Right ventricle myocardium inferior (tissue), 1 donor: Measurements from ENCODE around the gene KRTAP12-3. TPM values are rescaled to one million over a fixed set of nuclear protein-coding genes. Genes with fewer than 3 reads are reported as not detected.
"Not testable (repeated sequence)": the region's sequence is repeated elsewhere in the genome, so short reads cannot be mapped to it uniquely, and the experiment has no call there.

Source experiments
- ATAC-seq: fragments of 200-7000 bp; cut with Tn5 transposase; one replicate; pipeline ENCODE4 v1.9.1; 2020; ENCODE audit warnings: mild to moderate bottlenecking, moderate library complexity
- DNase-seq: peaks from one replicate; pipeline ENCODE4 v3.0.0; 2021; ENCODE audit errors: missing footprints
- intact Hi-C: fragments of 100-400 bp; cut with DNase I; formaldehyde crosslinking; loops from one replicate; pipeline ENCODE4 v1.11.0; 2022
- total RNA-seq: library from RNA; stranded (reverse); fragmentation: NEBNext Ultra II Directional; extraction: Animal tissue kit (Norgen Biotek cat#: 25700); gene quantifications from one replicate; pipeline ENCODE4 v1.2.1, GENCODE V29; 2021
- donor health status: DM: no; HTN: yes; CAD: no; lungs with severe emphysema.

KRTAP12-3 gene
- total RNA-seq, 1 donor from 2014 or later = not detected

GRCh38 chr21:44625756-44626155, 32.0 kb upstream of the KRTAP12-3 start:
- DNase-seq (no peak), ATAC-seq (no peak)
- intact Hi-C loops = no loop called here

- ATAC-seq (no peak), DNase-seq (no peak)
- intact Hi-C loops = no loop called here
These were observed 31.5 kb upstream of the KRTAP12-3 start for GRCh38 chr21:44626262-44626661.

- ATAC-seq (no peak), DNase-seq (no peak)
- intact Hi-C loops = no loop called here
These were observed 31.0 kb upstream of the KRTAP12-3 start, which contains the start of gene KRTAP10-9 for GRCh38 chr21:44626673-44627143. KRTAP10-9 (plus strand) TSS chr21:44627093; CDS start chr21:44627172, 79 bp downstream.

GRCh38 chr21:44627181-44627822, 30.4 kb upstream of the KRTAP12-3 start:
- DNase-seq, ATAC-seq, intact Hi-C loops: not testable (repeated sequence)

GRCh38 chr21:44627831-44628233, 29.9 kb upstream of the KRTAP12-3 start:
- ATAC-seq, DNase-seq, intact Hi-C loops: not testable (repeated sequence)

GRCh38 chr21:44628707-44629391, 28.9 kb upstream of the KRTAP12-3 start:
- no peak for DNase-seq
- intact Hi-C loops = no loop called here
- ATAC-seq = peak; percentile 42

- no peak for ATAC-seq
- intact Hi-C loops = no loop called here
- DNase-seq = no peak
These were observed 27.3 kb upstream of the KRTAP12-3 start for GRCh38 chr21:44630440-44630839.

- intact Hi-C loops = no loop called here
- ATAC-seq = no peak
- DNase-seq = no peak
These were observed 25.7 kb upstream of the KRTAP12-3 start for GRCh38 chr21:44632067-44632466.

- DNase-seq (no peak), ATAC-seq (no peak)
- intact Hi-C loops = no loop called here
These were observed 21.3 kb upstream of the KRTAP12-3 start for GRCh38 chr21:44636209-44637017.

- ATAC-seq (no peak), DNase-seq (no peak)
- intact Hi-C loops = no loop called here
These were observed 20.5 kb upstream of the KRTAP12-3 start, which contains the start of gene KRTAP10-10 for GRCh38 chr21:44637018-44637850. KRTAP10-10 (plus strand) TSS chr21:44637356; CDS start chr21:44637418, 62 bp downstream.

- intact Hi-C loops, ATAC-seq, DNase-seq: not testable (repeated sequence)
These were observed 19.8 kb upstream of the KRTAP12-3 start for GRCh38 chr21:44637851-44638348.

- DNase-seq, ATAC-seq: not testable (repeated sequence)
These were observed 19.0 kb upstream of the KRTAP12-3 start for GRCh38 chr21:44638506-44639330.

GRCh38 chr21:44639331-44639655, 18.4 kb upstream of the KRTAP12-3 start:
- ATAC-seq (no peak), DNase-seq (no peak)
- intact Hi-C loops = no loop called here

More at GRCh38 chr21:44638506-44639330, 19.0 kb upstream of the KRTAP12-3 start:
- intact Hi-C loops = not testable (repeated sequence)

- DNase-seq (no peak), ATAC-seq (no peak)
- intact Hi-C loops = no loop called here
These were observed 17.0 kb upstream of the KRTAP12-3 start for GRCh38 chr21:44640761-44641160.

GRCh38 chr21:44643741-44644310, 13.9 kb upstream of the KRTAP12-3 start:
- ATAC-seq = no peak

GRCh38 chr21:44644878-44645277, 12.9 kb upstream of the KRTAP12-3 start:
- intact Hi-C loops = no loop called here
- no peak for DNase-seq
- ATAC-seq = no peak

More at GRCh38 chr21:44643741-44644310, 13.9 kb upstream of the KRTAP12-3 start:
- no peak for DNase-seq
- intact Hi-C loops = no loop called here
